DND-41 (cell line): Measurements from ENCODE around the gene UGT1A5.

Source experiments
- CTCF ChIP-seq: IDR thresholded peaks from 2 replicates; pipeline ENCODE4 v1.5.1; 2012; ENCODE audit warnings: borderline replicate concordance, low read length, moderate library complexity, mild to moderate bottlenecking; ENCODE audit not compliant: poor library complexity, severe bottlenecking; ENCODE audit errors: extremely low read depth
- EZH2 ChIP-seq: IDR thresholded peaks from 3 replicates; pipeline ENCODE4 v1.6.1; 2012; ENCODE audit warnings: borderline replicate concordance, low read depth, mild to moderate bottlenecking, moderate library complexity, low read length, inconsistent platforms; ENCODE audit not compliant: severe bottlenecking

- TF ChIP-seq CTCF (no peak), EZH2 (no peak)
These were observed 51.6 kb downstream of the UGT1A5 start for GRCh38 chr2:233764264-233764663.
